Lung (tissue), 12 donors: ENCODE results near the gene SFN. TPM values are rescaled to one million over a fixed set of nuclear protein-coding genes. Genes with fewer than 3 reads are reported as not detected.

Experiments
- ATAC-seq: fragments of 200-7000 bp; cut with Tn5 transposase; one replicate; pipeline ENCODE4 v1.9.1; 2020; ENCODE audit warnings: moderate number of reproducible peaks; ENCODE audit not compliant: insufficient read depth, low FRiP score
- DNase-seq, 3 donors: peaks; one replicate each; pipeline ENCODE4 v3.0.0-alpha.2; 2013 to 2017
- H3K27ac ChIP-seq, 2 donors: one replicate each; pipeline ENCODE4 v1.5.1; 2013; ENCODE audit warnings: mild to moderate bottlenecking in 2 of 2, moderate library complexity in 2 of 2, control low read depth in 1 of 2, inconsistent platforms in 1 of 2, low read depth in 1 of 2, low read length in 1 of 2
- H3K27me3 ChIP-seq, 3 donors: one replicate each; pipeline ENCODE4 v1.5.1; 2013; ENCODE audit warnings: low read length in 2 of 3; ENCODE audit not compliant: control insufficient read depth in 3 of 3, insufficient read depth in 3 of 3
- H3K36me3 ChIP-seq, 4 donors: one replicate each; pipeline ENCODE4 v1.5.1; 2013; ENCODE audit warnings: low read length in 4 of 4, mild to moderate bottlenecking in 1 of 4, moderate library complexity in 1 of 4; ENCODE audit not compliant: control insufficient read depth in 4 of 4, insufficient read depth in 4 of 4
- H3K4me1 ChIP-seq, 5 donors: one replicate each; pipeline ENCODE4 v1.5.1; 2013; ENCODE audit warnings: low read length in 5 of 5, mild to moderate bottlenecking in 2 of 5, moderate library complexity in 1 of 5; ENCODE audit not compliant: control insufficient read depth in 5 of 5, insufficient read depth in 5 of 5
- H3K4me3 ChIP-seq: one replicate; pipeline ENCODE4 v1.5.1; 2013; ENCODE audit warnings: mild to moderate bottlenecking, control low read depth, moderate library complexity
- H3K9ac ChIP-seq, 2 donors: one replicate each; pipeline ENCODE4 v1.5.1; 2013; ENCODE audit warnings: low read length in 2 of 2, control low read depth in 1 of 2; ENCODE audit not compliant: insufficient read depth in 1 of 2
- H3K9me3 ChIP-seq, 4 donors: one replicate each; pipeline ENCODE4 v1.5.1; 2013; ENCODE audit warnings: low read length in 3 of 4, mild to moderate bottlenecking in 1 of 4, moderate library complexity in 1 of 4; ENCODE audit not compliant: control insufficient read depth in 4 of 4, insufficient read depth in 3 of 4
- WGBS, 2 donors: extraction: QIAGEN DNeasy Blood & Tissue Kit; methylation state at CpG; one replicate each; pipeline ENCODE4 v1.1.7; 2013; 5-methylcytosine and 5-hydroxymethylcytosine counted together
- polyA plus RNA-seq, 2 donors: library from polyadenylated mRNA; stranded (reverse); fragments of 200-250 nt; gene quantifications; one replicate each; pipeline ENCODE4 v1.2.1, GENCODE V29; 2013
- total RNA-seq, 2 donors: library from RNA; depleted of rRNA in 1 of 2; stranded (reverse); fragments of >200 nt in 1 of 2; gene quantifications; one replicate each; pipeline ENCODE4 v1.2.1, GENCODE V29; 2014 to 2021
- TF ChIP-seq, protein P1 (sequence below): IDR thresholded peaks from 2 replicates; pipeline ENCODE4 v1.5.1; 2012; ENCODE audit warnings: mild to moderate bottlenecking; ENCODE audit errors: control extremely low read depth, extremely low read depth
- donor health status: control.
- donor health status: control.
- donor health status: Bipolar disorder and iron deficiency.
- donor health status: healthy.
- donor health status: DM: yes; HTN: yes; CAD: no.

Gene SFN
- total and polyA plus RNA-seq, 4 donors: 1.4 to 178 (median 109) TPM

DNA sequence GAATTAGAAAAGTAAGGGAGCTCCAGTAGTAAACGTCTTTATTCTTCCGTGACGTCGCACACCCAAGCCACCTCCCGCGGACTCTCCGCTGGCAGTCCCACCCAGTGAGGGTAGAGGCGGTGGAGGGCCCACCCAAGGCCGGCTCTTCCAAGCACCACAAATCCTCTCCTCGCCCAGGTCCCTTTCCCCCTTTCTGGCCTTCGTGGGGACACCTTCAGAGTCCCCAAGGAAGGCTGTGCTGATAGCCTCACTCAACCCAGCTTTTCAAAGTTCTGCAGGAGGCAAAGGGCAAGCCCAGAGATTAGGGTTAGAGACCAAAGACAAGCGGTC lies 27.5 kb downstream of the SFN start:
- H3K36me3 ChIP-seq: peaks cover 7 to 31% (median 27%) of the 10 kb centered on the region in 4 donors

DNA sequence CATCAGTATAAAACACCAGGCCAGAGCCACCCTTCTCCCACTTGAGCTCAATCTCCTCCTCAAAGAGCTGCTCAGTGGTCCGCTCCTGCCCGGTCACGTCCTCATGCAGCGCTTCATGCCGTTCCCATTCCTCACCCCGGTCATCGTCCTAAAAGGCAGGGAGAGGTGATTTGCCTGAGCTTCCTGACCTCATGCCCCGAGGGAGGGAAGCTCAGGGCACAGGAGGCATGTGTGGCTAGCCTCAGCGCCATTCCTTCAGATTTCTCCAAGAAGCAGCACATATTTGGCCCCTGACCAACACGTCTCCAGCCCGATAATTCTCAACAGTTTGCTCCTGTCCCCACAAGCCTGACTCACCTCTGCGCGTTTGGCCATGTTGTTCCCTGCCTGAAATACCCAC lies 31.3 kb downstream of the SFN start:
- TF ChIP-seq, protein P1, sequence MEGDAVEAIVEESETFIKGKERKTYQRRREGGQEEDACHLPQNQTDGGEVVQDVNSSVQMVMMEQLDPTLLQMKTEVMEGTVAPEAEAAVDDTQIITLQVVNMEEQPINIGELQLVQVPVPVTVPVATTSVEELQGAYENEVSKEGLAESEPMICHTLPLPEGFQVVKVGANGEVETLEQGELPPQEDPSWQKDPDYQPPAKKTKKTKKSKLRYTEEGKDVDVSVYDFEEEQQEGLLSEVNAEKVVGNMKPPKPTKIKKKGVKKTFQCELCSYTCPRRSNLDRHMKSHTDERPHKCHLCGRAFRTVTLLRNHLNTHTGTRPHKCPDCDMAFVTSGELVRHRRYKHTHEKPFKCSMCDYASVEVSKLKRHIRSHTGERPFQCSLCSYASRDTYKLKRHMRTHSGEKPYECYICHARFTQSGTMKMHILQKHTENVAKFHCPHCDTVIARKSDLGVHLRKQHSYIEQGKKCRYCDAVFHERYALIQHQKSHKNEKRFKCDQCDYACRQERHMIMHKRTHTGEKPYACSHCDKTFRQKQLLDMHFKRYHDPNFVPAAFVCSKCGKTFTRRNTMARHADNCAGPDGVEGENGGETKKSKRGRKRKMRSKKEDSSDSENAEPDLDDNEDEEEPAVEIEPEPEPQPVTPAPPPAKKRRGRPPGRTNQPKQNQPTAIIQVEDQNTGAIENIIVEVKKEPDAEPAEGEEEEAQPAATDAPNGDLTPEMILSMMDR: no peak
- no peak for DNase-seq
- Histone ChIP-seq H3K27ac (no peak overlapping the region), H3K9me3 (no peaks in the 10 kb centered on the region), H3K36me3 (peaks cover 12 to 32% (median 16%) of the 10 kb centered on the region in 4 donors), H3K4me3 (no peak overlapping the region), H3K9ac (no peak overlapping the region), H3K4me1 (peaks cover 2 to 13% (median 3%) of the 10 kb centered on the region in 5 donors), H3K27me3 (no peaks in the 10 kb centered on the region)
- no peak for ATAC-seq
- 95 to 96% methylated on average over 13 of the region's 13 CpGs for WGBS, 2 donors

More for the DNA sequence above, 27.5 kb downstream of the SFN start:
- H3K9me3 ChIP-seq: no peaks in the 10 kb centered on the region
- H3K27me3 ChIP-seq: no peaks in the 10 kb centered on the region
- peak overlapping the region; percentile 88 to 98 for H3K27ac ChIP-seq
- DNase-seq (no peak), ATAC-seq (no peak)
- peak overlapping the region; percentile 76 for H3K4me3 ChIP-seq
- H3K4me1 ChIP-seq: peaks cover 0 to 11% (median 7%) of the 10 kb centered on the region in 5 donors
- H3K9ac ChIP-seq: peak overlapping the region; percentile 82 to 87
- 6% methylated on average over 12 of the region's 12 CpGs for WGBS, 2 donors
- TF ChIP-seq, protein P1: no peak

DNA sequence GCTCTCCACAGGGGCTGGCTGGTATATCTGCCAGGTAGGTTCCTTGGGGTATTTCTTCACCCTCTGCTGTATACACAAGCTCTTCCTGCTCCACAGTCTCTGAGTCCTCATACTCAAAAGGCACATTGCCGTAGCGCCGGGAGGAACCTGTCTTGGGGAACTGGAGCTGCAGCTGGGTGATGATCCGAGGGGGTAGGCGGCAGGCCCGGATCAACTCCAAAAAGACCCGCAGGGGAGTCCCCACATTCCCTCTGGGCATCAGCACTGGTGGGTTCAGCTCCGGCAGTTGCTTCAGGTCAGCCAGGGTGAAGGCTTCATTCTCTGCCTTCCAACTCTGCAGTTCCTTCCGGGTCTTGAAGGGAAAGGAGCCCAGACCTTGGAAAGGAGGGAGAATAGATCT lies 34.4 kb downstream of the SFN start:
- 94 to 96% methylated on average over 9 of the region's 9 CpGs for WGBS, 2 donors

More for the DNA sequence above, 34.4 kb downstream of the SFN start:
- H3K4me3 ChIP-seq: no peak overlapping the region
- no peak overlapping the region for H3K9ac ChIP-seq
- no peak overlapping the region for H3K27ac ChIP-seq
- DNase-seq: no peak
- no peak for ATAC-seq
- peaks cover 0 to 10% (median 7%) of the 10 kb centered on the region in 5 donors for H3K4me1 ChIP-seq
- H3K27me3 ChIP-seq: no peaks in the 10 kb centered on the region
- peaks cover 12 to 28% (median 14%) of the 10 kb centered on the region in 4 donors for H3K36me3 ChIP-seq
- H3K9me3 ChIP-seq: no peaks in the 10 kb centered on the region
- TF ChIP-seq, protein P1: no peak
